HG02852 (cell line): ENCODE results near the gene SLX4IP.

Experiments
- ATAC-seq: cut with Tn5 transposase; IDR thresholded peaks from one replicate; pipeline ENCODE4 v1.9.1; 2021; ENCODE audit warnings: mild to moderate bottlenecking, moderate library complexity; ENCODE audit not compliant: unreplicated experiment

The SLX4IP gene

DNA sequence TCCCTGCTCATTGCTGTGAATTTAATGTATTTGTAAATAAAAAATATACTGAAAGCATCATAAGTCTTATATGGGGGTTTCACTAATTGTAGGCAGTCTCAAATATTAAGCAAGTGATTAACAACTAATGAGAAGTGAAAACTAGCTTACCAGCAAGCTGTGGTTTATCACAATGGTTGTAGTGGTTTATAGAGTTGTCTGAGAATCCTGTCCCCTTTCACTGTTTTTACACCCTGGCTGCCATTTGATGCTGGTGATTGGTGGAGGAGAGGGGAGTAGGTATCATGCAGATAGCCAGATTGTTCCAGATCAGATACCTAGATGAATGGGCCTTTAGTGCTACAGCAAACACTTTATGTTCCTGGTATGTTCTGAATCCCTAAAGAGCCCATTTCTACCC is 7.1 kb upstream of the SLX4IP start:
- ATAC-seq, result no peak

DNA sequence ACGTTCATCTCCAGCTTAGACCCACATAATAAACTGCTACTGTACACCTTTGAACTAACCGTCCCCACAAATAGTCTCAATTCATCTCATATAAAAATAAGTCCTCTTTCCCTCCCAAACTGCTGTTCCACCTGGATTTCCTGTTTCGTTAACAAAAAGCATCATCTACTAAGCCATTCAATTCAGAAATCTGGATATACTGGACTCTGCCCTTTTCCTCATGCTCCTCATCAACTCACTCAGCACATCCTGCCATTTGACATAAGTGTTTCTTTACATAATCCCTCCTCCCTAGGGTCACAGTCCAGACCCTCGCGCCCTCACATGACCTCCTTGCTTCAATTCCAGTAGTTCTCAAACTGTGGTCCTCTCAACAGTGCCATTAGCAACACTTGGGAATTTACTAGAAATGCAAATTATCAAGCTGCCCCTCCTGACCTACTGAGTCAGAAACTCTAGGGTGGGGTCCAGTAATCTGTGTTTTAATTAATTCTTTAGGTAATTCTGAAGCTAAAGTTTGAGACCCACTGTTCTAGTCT is 5.6 kb upstream of the SLX4IP start:
- ATAC-seq, result no peak

GRCh38 chr20:10430000-10430466 is 5.1 kb upstream of the SLX4IP start:
- no peak for ATAC-seq

DNA sequence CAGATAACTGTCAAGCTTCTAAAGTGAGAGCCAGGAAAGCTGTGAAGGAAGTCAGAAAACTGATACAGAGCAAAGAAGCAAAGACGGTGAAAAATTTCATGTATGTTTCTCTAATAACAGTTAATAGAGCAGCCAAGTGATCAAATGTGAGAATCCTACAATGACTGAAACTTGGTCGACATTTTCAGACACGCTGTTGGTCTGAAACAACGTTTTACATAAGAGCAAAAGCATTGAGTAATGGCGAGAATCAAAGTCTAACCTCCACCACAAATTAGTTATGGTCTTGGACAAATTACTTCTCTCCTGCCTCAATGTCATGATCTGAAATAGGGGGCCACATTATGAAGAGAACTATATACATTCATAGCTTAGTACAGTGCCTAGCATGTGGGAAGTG is 4.4 kb upstream of the SLX4IP start:
- ATAC-seq, result no peak

- no peak for ATAC-seq
Measured at GRCh38 chr20:10432079-10432478, 3.0 kb upstream of the SLX4IP start.

GRCh38 chr20:10433014-10433622 is 2.0 kb upstream of the SLX4IP start:
- ATAC-seq, result no peak

- peak; percentile 63 for ATAC-seq
Measured at GRCh38 chr20:10433623-10434466, 1.3 kb upstream of the SLX4IP start, which contains the start of gene MKKS. MKKS (minus strand) TSS chr20:10434222; CDS start chr20:10413514, 20,708 bp downstream.

GRCh38 chr20:10434467-10434831 is 656 bp upstream of the SLX4IP start:
- peak; percentile 40 for ATAC-seq

DNA sequence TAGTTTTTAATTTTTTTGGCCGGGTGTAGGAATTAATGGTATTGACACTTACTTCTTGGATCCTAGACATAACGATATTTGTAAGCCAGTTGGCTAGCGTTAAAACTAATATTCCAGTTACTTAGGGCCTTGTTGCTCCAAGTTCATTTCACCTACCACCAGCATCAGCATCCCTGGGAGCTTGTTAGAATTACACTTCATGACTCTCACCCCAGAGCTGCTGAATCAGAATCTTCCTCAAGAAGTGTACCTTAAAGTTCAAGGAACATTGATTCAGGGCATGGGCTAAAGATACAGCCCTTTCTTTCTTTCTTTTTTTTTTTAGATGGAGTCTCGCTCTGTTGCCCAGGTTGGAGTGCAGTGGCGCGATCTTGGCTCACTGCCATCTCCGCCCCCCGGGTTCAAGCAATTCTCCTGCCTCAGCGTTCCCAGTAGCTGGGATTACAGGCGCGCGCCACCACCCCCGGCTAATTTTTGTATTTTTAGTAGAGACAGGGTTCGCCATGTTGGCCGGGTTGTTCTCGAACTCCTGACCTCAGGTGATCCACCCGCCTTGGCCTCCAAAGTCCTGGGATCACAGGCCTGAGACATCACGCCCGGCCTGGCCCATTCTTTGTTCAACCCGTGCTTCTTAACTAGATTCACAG is 1.1 kb downstream of the SLX4IP start:
- ATAC-seq, result no peak

DNA sequence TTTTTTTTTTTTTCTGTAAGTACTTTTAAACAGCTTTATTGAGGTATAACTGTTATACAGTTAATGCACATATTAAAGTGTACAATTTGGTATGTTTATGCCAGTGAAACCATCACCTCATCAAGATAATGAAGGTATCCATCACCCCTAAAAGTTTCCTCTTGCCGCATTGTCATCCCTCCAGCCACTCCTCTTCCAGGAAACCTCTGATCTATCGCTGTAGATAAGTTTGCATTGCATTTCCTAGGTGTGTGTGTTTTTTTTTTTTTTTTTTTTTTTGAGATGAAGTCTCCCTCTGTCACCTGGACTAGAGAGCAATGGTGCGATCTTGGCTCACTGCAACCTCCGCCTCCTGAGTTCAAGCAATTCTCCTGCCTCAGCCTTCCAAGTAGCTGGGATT is 3.1 kb downstream of the SLX4IP start:
- no peak for ATAC-seq

DNA sequence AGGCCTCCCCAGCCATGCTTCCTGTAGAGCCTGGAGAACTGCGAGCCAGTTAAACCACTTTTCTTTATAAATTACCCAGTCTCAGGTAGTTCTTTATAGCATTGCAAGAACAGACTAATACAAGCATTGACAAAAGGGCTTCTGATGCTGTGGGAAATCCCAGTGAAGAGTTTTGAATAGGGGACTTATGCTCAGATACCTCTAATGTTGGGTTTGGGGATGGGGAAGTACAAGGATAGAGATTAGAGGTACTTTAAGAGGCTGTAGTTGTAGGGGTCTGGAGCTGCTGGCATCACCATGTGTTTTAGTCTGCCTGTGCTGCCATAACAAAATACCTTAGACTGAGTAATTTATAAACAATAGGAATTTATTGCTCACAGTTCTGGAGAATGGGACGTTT is 8.8 kb downstream of the SLX4IP start:
- no peak for ATAC-seq

- no peak for ATAC-seq
Measured at GRCh38 chr20:10445758-10446157, 10.7 kb downstream of the SLX4IP start.

DNA sequence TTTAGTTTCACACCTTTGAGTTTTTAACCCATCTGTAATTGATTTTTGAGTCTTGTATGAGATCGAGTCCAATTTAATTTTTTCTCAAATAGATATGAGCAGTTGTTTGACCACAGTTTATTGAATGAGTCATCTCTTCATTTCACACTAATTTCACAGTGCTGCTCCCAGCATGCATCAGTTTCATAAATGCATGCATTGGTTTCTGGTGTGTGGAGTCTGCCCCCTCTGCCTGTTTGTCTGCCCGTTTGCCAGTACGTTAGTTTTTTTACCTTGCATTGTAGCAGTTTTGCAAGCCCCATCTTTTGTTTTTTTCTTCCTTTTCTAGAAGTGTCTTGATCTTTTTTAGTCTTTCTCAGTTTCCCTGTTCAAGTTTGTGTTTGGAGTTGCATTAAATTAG is 11.9 kb downstream of the SLX4IP start:
- ATAC-seq, result peak; percentile 99

GRCh38 chr20:10448270-10449156 is 13.4 kb downstream of the SLX4IP start:
- ATAC-seq, result no peak

DNA sequence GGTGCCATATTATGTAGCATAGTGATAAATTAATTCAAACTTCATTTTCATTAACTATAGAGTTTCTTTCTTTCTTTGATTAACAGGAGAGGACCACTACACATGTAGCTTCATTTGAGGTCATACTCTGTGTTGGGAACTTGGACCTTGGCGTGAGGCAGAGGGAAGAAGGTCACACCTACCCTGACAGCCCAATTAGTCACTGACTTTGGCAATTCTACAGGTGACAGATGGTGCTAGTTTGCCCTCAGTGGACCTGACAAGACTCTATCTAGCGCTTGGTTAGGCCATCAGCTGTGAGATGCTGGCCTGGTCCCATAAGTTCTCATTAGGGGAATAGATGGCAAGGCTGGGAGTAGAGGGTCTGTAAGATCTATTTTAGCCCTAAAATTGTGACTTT is 14.2 kb downstream of the SLX4IP start:
- ATAC-seq, result no peak

DNA sequence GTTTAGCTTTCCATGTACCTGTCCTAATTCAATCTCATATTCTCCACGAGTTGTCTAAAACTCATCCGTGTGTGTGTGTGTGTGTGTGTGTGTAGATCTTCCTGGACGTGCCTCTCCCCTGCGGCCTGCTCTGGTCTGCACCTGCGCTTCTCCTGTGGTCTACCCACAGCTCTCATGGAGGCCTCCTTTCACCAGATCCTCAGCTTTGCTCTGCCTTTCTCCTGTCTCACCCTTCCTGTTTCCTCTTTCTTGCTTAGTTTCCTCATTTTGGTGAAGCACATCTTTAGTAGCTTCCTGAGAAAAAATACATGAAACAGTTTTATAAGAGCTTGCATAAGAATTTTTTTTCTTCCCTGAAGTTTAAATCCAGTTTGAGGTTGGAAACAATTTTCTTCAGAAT is 18.1 kb downstream of the SLX4IP start:
- peak; percentile 99 for ATAC-seq

- ATAC-seq, result no peak
Measured at GRCh38 chr20:10454151-10454750, 19.1 kb downstream of the SLX4IP start.

- ATAC-seq, result no peak
Measured at GRCh38 chr20:10461495-10461894, 26.4 kb downstream of the SLX4IP start.

DNA sequence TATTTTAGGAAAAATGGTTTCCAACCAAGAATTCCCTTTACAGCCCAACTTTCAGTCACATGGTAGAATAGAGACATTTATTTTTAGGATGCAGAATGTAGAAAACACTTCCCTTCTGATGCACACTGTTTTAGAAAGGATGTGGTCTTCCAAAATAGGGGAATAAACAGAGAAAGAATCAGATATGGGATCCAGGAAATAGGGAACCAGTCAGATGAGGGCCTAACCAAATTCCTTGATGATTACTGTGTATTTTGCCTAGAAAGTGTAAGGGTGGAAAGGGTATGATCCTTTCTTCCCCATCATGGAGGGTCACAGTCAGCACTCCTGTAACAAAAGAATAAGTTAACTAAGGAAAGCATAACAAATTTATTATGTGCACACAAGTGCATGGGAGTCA is 27.4 kb downstream of the SLX4IP start:
- no peak for ATAC-seq

GRCh38 chr20:10463622-10464021 is 28.5 kb downstream of the SLX4IP start:
- no peak for ATAC-seq
